H1 (cell line): ENCODE data around the gene DOP1B. TPM values are rescaled to one million over a fixed set of nuclear protein-coding genes. Genes with fewer than 3 reads are reported as not detected.

Experiments used
- CTCF ChIA-PET: fragments of 300-600 bp; sonication (Branson Sonifier 250); formaldehyde crosslinking; loops from one replicate; lab custom pipeline; 2021; ENCODE audit not compliant: partially characterized antibody; lab: Charles Lee
- POLR2A ChIA-PET: fragments of 300-600 bp; sonication (Branson Sonifier 250); formaldehyde crosslinking; loops from one replicate; lab custom pipeline; 2021; ENCODE audit warnings: inconsistent platforms; ENCODE audit not compliant: partially characterized antibody; lab: Charles Lee
- DNase-seq, 2 experiments: peaks; one replicate each; pipeline versions ENCODE4 v3.0.0 to v3.0.0-alpha.2; 2010 to 2022; ENCODE audit warnings: low spot score in 2 of 2, low read depth in 1 of 2, mixed read lengths in 1 of 2
- FAIRE-seq: peaks from 2 replicates; lab custom pipeline; 2011; peaks lifted over from hg19 to GRCh38; lab: Jason Lieb, UNC
- H2AFZ ChIP-seq: 2 replicates; pipeline ENCODE4 v1.8.1; 2012; ENCODE audit warnings: low read length, inconsistent platforms
- H2AK5ac ChIP-seq: 2 replicates; pipeline ENCODE4 v1.6.1; 2013; ENCODE audit warnings: low read depth, low read length
- H2BK120ac ChIP-seq: replicated peaks from 2 replicates; pipeline ENCODE3; 2013; ENCODE audit warnings: low read depth, low read length, inconsistent platforms
- H2BK12ac ChIP-seq: 2 replicates; pipeline ENCODE4 v1.6.1; 2013; ENCODE audit warnings: low read depth, low read length
- H2BK15ac ChIP-seq: 2 replicates; pipeline ENCODE4 v1.6.1; 2013; ENCODE audit warnings: low read length
- H2BK20ac ChIP-seq: 2 replicates; pipeline ENCODE4 v1.6.1; 2013; ENCODE audit warnings: low read length
- H2BK5ac ChIP-seq: 2 replicates; pipeline ENCODE4 v1.6.1; 2013; ENCODE audit warnings: low read depth, low read length
- H3K14ac ChIP-seq: 2 replicates; pipeline ENCODE4 v1.6.1; 2013; ENCODE audit warnings: inconsistent platforms; ENCODE audit not compliant: insufficient read length
- H3K18ac ChIP-seq: 2 replicates; pipeline ENCODE4 v1.6.1; 2013; ENCODE audit warnings: low read length; ENCODE audit errors: extremely low read depth
- H3K23ac ChIP-seq: 2 replicates; pipeline ENCODE4 v1.6.1; 2013; ENCODE audit warnings: inconsistent platforms; ENCODE audit not compliant: insufficient read length
- H3K23me2 ChIP-seq: 2 replicates; pipeline ENCODE4 v1.6.1; 2013; ENCODE audit warnings: low read depth, low read length
- H3K27ac ChIP-seq: 2 replicates; pipeline ENCODE4 v1.6.1; 2011; ENCODE audit warnings: low read depth, low read length, inconsistent platforms
- H3K27me3 ChIP-seq, 4 experiments: replicated peaks in 1 of 4; 1 replicate in 1 of 4; 2 replicates in 3 of 4; pipeline versions ENCODE4 v1.6.1 to v1.8.1; 2011 to 2013; ENCODE audit warnings: low read length in 3 of 4, mild to moderate bottlenecking in 3 of 4, inconsistent platforms in 2 of 4, mixed read lengths in 2 of 4, moderate library complexity in 1 of 4; ENCODE audit not compliant: control insufficient read depth in 3 of 4, insufficient read depth in 3 of 4; ENCODE audit errors: extremely low read depth in 1 of 4
- H3K36me3 ChIP-seq, 4 experiments: 2 replicates each; pipeline versions ENCODE4 v1.6.1 to v1.8.1; 2011 to 2013; ENCODE audit warnings: mild to moderate bottlenecking in 4 of 4, low read length in 3 of 4, moderate library complexity in 2 of 4, control low read depth in 1 of 4, inconsistent platforms in 1 of 4; ENCODE audit not compliant: insufficient read depth in 4 of 4, control insufficient read depth in 2 of 4
- H3K4ac ChIP-seq: replicated peaks from 2 replicates; pipeline ENCODE3; 2013; ENCODE audit warnings: low read length, low read depth, mixed read lengths, inconsistent platforms; ENCODE audit not compliant: insufficient read length
- H3K4me1 ChIP-seq, 4 experiments: replicated peaks in 1 of 4; 1 replicate in 1 of 4; 2 replicates in 3 of 4; pipeline versions ENCODE4 v1.6.1 to v1.8.1; 2011 to 2013; ENCODE audit warnings: low read length in 3 of 4, inconsistent platforms in 2 of 4, mixed read lengths in 1 of 4; ENCODE audit not compliant: insufficient read depth in 4 of 4, control insufficient read depth in 3 of 4
- H3K4me2 ChIP-seq, 2 experiments: 2 replicates each; pipeline versions ENCODE4 v1.6.1 to v1.8.1; 2011 to 2013; ENCODE audit warnings: low read depth in 2 of 2, low read length in 2 of 2, control low read depth in 1 of 2, inconsistent platforms in 1 of 2, mild to moderate bottlenecking in 1 of 2; ENCODE audit not compliant: insufficient read depth in 1 of 2
- H3K4me3 ChIP-seq, 4 experiments: fragments of 200-600, 300-600 bp in 1 of 4; sonication (generic), shearing (Covaris generic), sonication (Bioruptor Twin) in 1 of 4; 2 replicates each; pipeline versions ENCODE4 v1.5.1 to v1.8.1; 2011 to 2016; ENCODE audit warnings: low read length in 4 of 4, low read depth in 3 of 4, control low read depth in 2 of 4, inconsistent platforms in 2 of 4, mild to moderate bottlenecking in 2 of 4, mixed read lengths in 1 of 4, moderate library complexity in 1 of 4; ENCODE audit not compliant: insufficient read depth in 2 of 4; ENCODE audit errors: extremely low read depth in 1 of 4
- H3K56ac ChIP-seq: replicated peaks from 2 replicates; pipeline ENCODE3; 2013; ENCODE audit warnings: low read depth, mild to moderate bottlenecking, mixed read lengths, low read length, inconsistent platforms; ENCODE audit not compliant: insufficient read length
- H3K79me1 ChIP-seq: 2 replicates; pipeline ENCODE4 v1.6.1; 2013; ENCODE audit warnings: low read depth, low read length, control low read depth
- H3K79me2 ChIP-seq, 2 experiments: 2 replicates each; pipeline versions ENCODE4 v1.6.1 to v1.8.1; 2012 to 2013; ENCODE audit warnings: low read length in 2 of 2, mild to moderate bottlenecking in 2 of 2, inconsistent platforms in 1 of 2; ENCODE audit not compliant: insufficient read depth in 2 of 2, control insufficient read depth in 1 of 2
- H3K9ac ChIP-seq, 4 experiments: replicated peaks in 1 of 4; 1 replicate in 1 of 4; 2 replicates in 3 of 4; pipeline versions ENCODE4 v1.6.1 to v1.8.1; 2011 to 2013; ENCODE audit warnings: low read depth in 3 of 4, low read length in 3 of 4, control low read depth in 2 of 4, mild to moderate bottlenecking in 2 of 4, moderate library complexity in 2 of 4, inconsistent platforms in 1 of 4; ENCODE audit errors: extremely low read depth in 1 of 4
- H3K9me3 ChIP-seq, 2 experiments: 2 replicates each; pipeline versions ENCODE4 v1.6.1 to v1.8.1; 2012 to 2013; ENCODE audit warnings: mild to moderate bottlenecking in 2 of 2, moderate library complexity in 2 of 2, control low read depth in 1 of 2, inconsistent platforms in 1 of 2, low read depth in 1 of 2, low read length in 1 of 2, mixed read lengths in 1 of 2; ENCODE audit not compliant: insufficient read depth in 2 of 2
- H4K20me1 ChIP-seq, 2 experiments: replicated peaks in 1 of 2; 2 replicates each; pipeline versions ENCODE3 to v1.8.1; 2011 to 2013; ENCODE audit warnings: inconsistent platforms in 2 of 2, low read length in 2 of 2, mild to moderate bottlenecking in 1 of 2; ENCODE audit not compliant: insufficient read depth in 2 of 2, control insufficient read depth in 1 of 2
- H4K5ac ChIP-seq: 2 replicates; pipeline ENCODE4 v1.6.1; 2013; ENCODE audit warnings: low read length, low read depth, mixed read lengths, inconsistent platforms; ENCODE audit not compliant: insufficient read length
- H4K8ac ChIP-seq: 2 replicates; pipeline ENCODE4 v1.8.0; 2013; ENCODE audit warnings: mild to moderate bottlenecking, moderate library complexity, low read length, inconsistent platforms; ENCODE audit not compliant: insufficient read depth; ENCODE audit errors: extremely low read depth
- H4K91ac ChIP-seq: replicated peaks from 2 replicates; pipeline ENCODE3; 2013; ENCODE audit warnings: low read length, mixed read lengths, inconsistent platforms; ENCODE audit not compliant: insufficient read length
- ATF2 ChIP-seq: IDR thresholded peaks from 2 replicates; pipeline ENCODE4 v1.6.1; 2012; ENCODE audit warnings: low read length, inconsistent platforms
- CEBPB ChIP-seq: IDR thresholded peaks from 2 replicates; pipeline ENCODE4 v1.6.1; 2012; ENCODE audit warnings: low read depth, low read length
- CTCF ChIP-seq, 3 experiments: IDR thresholded peaks; 1 replicate in 2 of 3; 2 replicates in 1 of 3; pipeline versions ENCODE4 v1.5.1 to v1.6.1; 2011; ENCODE audit warnings: low read length in 3 of 3, mild to moderate bottlenecking in 3 of 3, inconsistent platforms in 2 of 3, low read depth in 1 of 3, moderate library complexity in 1 of 3; ENCODE audit not compliant: insufficient read depth in 1 of 3; ENCODE audit errors: control extremely low read depth in 1 of 3
- E2F6 ChIP-seq: IDR thresholded peaks from 2 replicates; pipeline ENCODE4 v1.6.1; 2012; ENCODE audit warnings: inconsistent platforms
- RXRA ChIP-seq: IDR thresholded peaks from 2 replicates; pipeline ENCODE4 v1.6.1; 2011; ENCODE audit warnings: low read depth, mild to moderate bottlenecking, low read length, moderate library complexity; ENCODE audit not compliant: insufficient read depth
- SIN3A ChIP-seq, 2 experiments: IDR thresholded peaks in 1 of 2; conservative IDR thresholded peaks in 1 of 2; 2 replicates each; pipeline ENCODE4 v1.6.1; 2011 to 2012; ENCODE audit warnings: low read length in 2 of 2, improper control_type of control experiment in 1 of 2, low read depth in 1 of 2, mild to moderate bottlenecking in 1 of 2
- SP2 ChIP-seq: IDR thresholded peaks from 2 replicates; pipeline ENCODE4 v1.6.1; 2012; ENCODE audit warnings: mild to moderate bottlenecking, low read length, inconsistent platforms
- YY1 ChIP-seq: IDR thresholded peaks from 2 replicates; pipeline ENCODE4 v1.6.1; 2011; ENCODE audit warnings: low read depth, mild to moderate bottlenecking, low read length
- ZNF274 ChIP-seq: IDR thresholded peaks from 2 replicates; pipeline ENCODE4 v1.7.0; 2012; ENCODE audit warnings: low read length, borderline replicate concordance; ENCODE audit errors: extremely low read depth
- WGBS, 2 experiments: shearing (Covaris generic) in 1 of 2; methylation state at CpG; one replicate each; pipeline versions ENCODE4 v1.1.6 to v1.1.7; 2013 to 2015; ENCODE audit warnings: low lambda C conversion rate in 2 of 2, mixed read lengths in 2 of 2, inconsistent platforms in 1 of 2, low coverage in 1 of 2, missing lambda C conversion rate in 1 of 2; ENCODE audit not compliant: insufficient replicate concordance in 2 of 2, insufficient coverage in 1 of 2, insufficient read length in 1 of 2; ENCODE audit errors: extremely low coverage in 1 of 2, missing lambda C conversion rate in 1 of 2; 5-methylcytosine and 5-hydroxymethylcytosine counted together
- polyA plus RNA-seq, 7 experiments: library from polyadenylated mRNA; depleted of rRNA in 3 of 7; stranded (reverse) in 5 of 7; unstranded in 2 of 7; fragments of >200 nt in 5 of 7; fragments of 200-250 nt in 2 of 7; gene quantifications; 1 replicate in 5 of 7; 2 replicates in 1 of 7; 4 replicates in 1 of 7; pipeline versions ENCODE4 v1.2.1 to v1.2.3, GENCODE V29; 2011 to 2013; ENCODE audit warnings: missing spikeins in 2 of 7, mixed read lengths in 2 of 7
- total RNA-seq: library from RNA; stranded (reverse); fragmentation: NEBNext Ultra II Directional; extraction: Animal tissue kit (Norgen Biotek cat#: 25700); gene quantifications from 2 replicates; pipeline ENCODE4 v1.2.1, GENCODE V29; 2021

DOP1B gene
- total and polyA plus RNA-seq, 2 of the 8 experiments (the other 6 are each of a cell fraction or from before 2014, with no cell fraction given) = 2.8 to 9.9 TPM

GRCh38 chr21:36194024-36194423 is 37.4 kb downstream of the DOP1B start:
- no peak for DNase-seq
- H3K4me1 ChIP-seq = no peaks in the 10 kb centered on the region
- no peak overlapping the region for H3K23ac ChIP-seq
- H3K9ac ChIP-seq = no peak overlapping the region
- H3K79me1 ChIP-seq = no peaks in the 10 kb centered on the region
- no peaks in the 10 kb centered on the region; a peak in 1 of 7 replicates for H3K27me3 ChIP-seq
- no peak overlapping the region for H2BK5ac ChIP-seq
- H3K79me2 ChIP-seq = no peaks in the 10 kb centered on the region
- ChIA-PET CTCF (interaction anchor here (0.6 to 1.0 kb wide), 5 partner anchors 24 to 55 kb away, joined by 3 to 4 read pairs (median 3); no protein-coding TSS in a partner anchor), POLR2A (no interaction called here)
- H4K8ac ChIP-seq = no peak overlapping the region
- H2BK120ac ChIP-seq = no peak overlapping the region
- no peak for FAIRE-seq
- no peaks in the 10 kb centered on the region for H4K20me1 ChIP-seq
- no peak overlapping the region for H4K91ac ChIP-seq
- no peak overlapping the region for H4K5ac ChIP-seq
- H3K4ac ChIP-seq = no peak overlapping the region
- no peak overlapping the region for H2AFZ ChIP-seq
- H3K27ac ChIP-seq = no peak overlapping the region
- no peak overlapping the region for H3K4me2 ChIP-seq
- no peaks in the 10 kb centered on the region for H3K23me2 ChIP-seq
- H3K36me3 ChIP-seq = no peaks in the 10 kb centered on the region
- no peaks in the 10 kb centered on the region for H3K9me3 ChIP-seq
- no peak overlapping the region for H3K56ac ChIP-seq
- no peak overlapping the region for H3K4me3 ChIP-seq
- no peak overlapping the region for H3K18ac ChIP-seq
- 92% methylated on average over 3 of the region's 3 CpGs; no CpG with 5 or more reads in 1 of the 2 experiments for WGBS, 2 experiments
- no peak overlapping the region for H3K14ac ChIP-seq
- H2BK12ac ChIP-seq = no peak overlapping the region
- H2AK5ac ChIP-seq = no peak overlapping the region
- no peak overlapping the region for H2BK15ac ChIP-seq
- no peak overlapping the region for H2BK20ac ChIP-seq
- TF ChIP-seq SIN3A (conservative IDR thresholded peaks at IDR 0.05 in 1 of 2, IDR thresholded peaks at IDR 0.05 in 1 of 2; ENCODE audit: low read depth in 1 of 2, low read length in 2 of 2) (no peak), CTCF (IDR thresholded peaks at IDR 0.05; ENCODE audit: control extremely low read depth in 1 of 3, insufficient read depth in 1 of 3, low read depth in 1 of 3, low read length in 3 of 3) (no peak), ZNF274 (no peak), E2F6 (no peak), SP2 (no peak), RXRA (no peak), YY1 (no peak), CEBPB (no peak), ATF2 (no peak)
